ENCODE measurements around the gene NUDT1.

NUDT1 gene

DNA sequence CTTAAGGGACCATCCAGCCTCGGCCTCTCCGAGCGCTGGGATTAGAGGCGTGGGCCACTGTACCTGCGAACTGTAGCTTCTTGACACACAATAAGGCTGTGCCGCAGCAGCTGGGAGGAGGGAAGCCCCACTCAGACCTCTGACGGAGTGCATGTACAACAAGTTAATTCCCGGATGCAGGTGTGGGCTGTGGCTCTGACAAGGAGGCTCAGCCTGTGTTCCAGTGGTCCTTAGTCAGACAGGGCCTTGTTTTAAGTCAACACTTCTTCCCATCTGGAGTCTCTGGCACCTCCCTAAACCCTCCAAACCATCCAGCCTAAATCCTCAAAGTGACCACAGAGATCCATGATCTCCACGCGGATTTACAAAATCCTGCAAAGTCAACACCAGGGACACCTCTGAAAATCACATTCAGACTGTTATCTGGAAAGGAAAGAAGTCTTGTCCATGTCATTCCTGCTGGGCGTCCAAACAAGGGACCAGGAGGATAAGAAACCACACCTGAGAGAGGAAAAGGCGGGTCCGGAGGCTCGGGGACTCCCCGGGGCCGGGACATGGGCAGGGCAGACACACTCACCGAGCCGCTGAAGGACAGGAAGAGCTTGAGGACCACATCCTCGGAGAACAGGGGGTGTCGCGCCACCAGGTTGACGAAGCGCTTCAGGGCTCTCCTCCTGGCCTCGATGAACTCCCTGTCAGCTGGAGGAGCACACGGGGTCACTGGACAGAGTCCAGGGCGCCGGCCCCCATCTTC is 29.4 kb downstream of the NUDT1 start:
- DNase-seq: no peak

DNA sequence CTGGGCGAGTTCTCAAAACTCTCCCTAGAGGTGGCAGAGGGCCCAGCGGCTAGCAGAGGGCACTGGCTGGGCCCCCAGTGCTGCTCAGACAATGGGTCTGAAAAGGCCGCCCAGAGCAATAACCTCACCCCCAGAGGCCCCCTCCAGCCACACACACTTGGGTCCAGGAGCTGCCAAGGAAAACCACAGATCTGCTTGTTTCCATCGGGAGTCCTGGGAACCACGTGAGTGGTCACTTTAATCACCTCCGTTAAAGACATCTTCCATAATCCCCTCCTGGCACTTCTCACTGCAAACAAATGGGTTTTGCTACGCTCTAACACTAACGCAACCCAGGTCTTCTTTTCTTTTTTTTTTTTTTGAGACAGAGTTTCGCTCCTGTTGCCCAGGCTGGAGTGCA is 30.0 kb downstream of the NUDT1 start:
- no peak for DNase-seq

DNA sequence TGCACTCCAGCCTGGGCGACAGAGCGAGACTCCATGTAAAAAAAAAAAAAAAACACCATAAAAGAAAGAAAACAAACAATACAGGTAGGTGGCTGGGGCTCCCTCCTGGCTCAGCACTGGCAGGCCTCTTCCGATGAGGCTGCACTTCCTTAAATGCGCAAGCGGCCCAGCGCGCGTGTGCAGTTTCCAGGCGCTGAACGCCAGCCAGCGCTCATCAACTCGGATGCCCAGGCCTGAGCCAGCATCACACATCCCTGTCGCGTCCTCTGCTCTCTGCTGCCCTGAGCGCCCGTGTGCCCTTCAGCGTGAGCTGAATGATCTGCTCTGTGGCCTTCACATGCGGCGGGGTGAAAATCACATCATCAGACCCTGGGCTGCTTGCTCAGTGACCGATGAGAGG is 31.8 kb downstream of the NUDT1 start:
- DNase-seq: no peak

DNA sequence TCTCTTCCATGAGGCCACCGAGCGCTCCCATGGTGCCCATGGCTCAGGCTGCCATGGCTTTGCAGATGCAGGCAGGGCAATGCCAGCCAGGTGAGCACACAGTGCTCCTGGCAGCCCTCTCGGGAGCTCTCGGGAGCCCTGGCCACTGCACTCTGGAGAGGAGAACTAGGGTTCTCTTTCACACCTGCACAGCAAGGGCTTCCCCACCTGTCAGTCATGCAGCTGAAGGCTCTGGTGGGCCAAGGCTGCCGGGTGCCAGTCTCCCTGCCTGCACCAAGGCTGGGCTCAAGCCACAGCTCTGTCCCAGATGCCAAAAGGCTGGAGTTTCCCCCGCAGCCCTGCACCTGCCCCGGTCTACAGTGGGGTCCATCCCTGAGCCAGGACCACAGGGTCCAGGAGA is 32.6 kb downstream of the NUDT1 start:
- DNase-seq: no peak

DNA sequence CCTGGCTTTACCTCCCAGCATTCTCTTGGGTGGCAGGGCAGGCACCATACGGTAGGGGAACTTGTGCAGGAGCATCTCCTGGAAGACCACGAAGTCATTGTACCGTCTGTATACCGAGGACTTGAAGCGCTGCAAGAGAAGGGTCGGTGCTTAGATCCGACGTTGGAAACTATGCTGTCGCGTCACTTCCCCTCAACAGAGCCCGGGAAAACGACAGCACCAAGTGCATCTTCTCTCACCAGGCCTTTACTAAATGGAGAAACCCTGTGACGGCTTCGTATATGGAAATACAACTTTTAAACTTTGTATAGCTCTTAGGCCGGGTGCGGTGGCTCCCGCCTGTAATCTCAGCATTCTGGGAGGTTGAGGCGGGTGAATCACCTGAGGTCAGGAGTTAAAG is 33.1 kb downstream of the NUDT1 start:
- DNase-seq: no peak

DNA sequence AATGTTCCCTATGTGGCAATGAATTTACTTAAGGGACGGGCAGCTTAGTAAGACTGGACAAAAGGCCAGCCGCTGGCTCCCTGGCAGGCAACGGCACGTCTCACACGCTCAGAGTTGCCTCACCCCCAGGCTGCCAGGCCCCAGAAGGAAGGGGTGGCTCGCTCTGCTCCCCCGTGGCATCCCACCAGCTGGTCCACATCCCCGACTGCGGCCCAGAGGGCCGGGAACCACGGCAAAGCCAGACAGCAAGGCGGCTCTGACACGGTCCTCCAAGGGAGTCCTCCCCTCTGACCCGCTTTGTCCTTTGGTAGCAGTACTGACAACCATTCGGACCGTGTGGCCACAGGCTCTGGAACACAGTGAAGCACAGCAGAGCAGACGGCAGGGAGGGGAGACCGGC is 34.1 kb downstream of the NUDT1 start:
- no peak for DNase-seq

DNA sequence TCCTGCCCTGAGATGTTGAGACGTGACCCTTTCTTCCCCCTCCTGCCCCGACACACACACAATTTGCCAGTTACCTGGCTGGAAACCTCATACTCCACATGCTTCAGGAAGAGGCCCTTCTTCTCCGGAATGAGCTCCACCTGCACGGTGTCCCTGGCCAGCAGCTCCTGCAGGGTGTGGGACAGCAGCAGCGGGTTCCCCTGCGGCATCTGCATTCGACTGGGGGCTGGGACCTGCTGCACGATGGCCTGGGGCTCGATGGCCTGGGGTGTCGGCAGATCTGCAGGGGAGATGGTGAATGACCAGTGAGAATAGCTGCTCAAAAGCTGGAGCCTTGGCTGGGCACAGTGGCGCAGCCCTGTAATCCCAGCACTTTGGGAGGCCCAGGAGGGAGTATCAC is 36.0 kb downstream of the NUDT1 start:
- no peak for DNase-seq

DNA sequence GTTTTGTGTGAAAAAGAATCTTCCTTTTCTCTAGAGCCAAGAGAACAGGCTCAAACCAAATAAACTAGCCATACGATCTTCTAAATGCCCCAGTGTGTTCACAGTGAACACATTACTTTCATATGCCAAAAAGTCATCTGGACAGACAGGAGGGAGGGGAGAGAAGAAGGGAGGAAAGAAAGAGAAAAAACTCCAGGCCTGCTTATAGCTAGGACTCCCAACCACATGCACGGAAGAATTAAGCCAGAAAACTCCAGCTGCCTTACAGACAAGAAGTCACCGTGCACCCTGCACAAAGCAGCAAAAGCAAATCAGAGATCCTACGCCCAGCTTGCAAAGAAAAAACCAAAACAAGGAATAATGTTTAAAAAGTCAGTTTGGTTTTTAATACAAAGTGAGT is 37.9 kb downstream of the NUDT1 start:
- DNase-seq: no peak

DNA sequence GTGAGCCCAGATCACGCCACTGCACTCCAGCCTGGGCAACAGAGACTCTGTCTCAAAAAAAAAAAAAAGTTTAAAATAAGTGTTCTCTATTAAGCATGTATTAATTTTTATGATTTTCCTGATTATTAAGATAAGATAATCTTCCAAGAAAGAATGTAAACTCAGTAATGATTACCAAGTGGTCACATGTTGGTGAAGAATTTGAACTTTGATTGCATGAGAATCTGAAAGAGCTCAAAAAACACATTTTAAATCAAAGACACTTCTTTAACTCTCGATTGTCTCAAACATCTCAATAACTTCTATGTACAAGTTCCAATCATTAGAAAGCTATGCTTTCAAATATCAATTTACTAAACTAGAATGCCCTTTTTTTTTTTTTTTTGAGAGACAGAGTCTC is 38.4 kb downstream of the NUDT1 start:
- DNase-seq: no peak

DNA sequence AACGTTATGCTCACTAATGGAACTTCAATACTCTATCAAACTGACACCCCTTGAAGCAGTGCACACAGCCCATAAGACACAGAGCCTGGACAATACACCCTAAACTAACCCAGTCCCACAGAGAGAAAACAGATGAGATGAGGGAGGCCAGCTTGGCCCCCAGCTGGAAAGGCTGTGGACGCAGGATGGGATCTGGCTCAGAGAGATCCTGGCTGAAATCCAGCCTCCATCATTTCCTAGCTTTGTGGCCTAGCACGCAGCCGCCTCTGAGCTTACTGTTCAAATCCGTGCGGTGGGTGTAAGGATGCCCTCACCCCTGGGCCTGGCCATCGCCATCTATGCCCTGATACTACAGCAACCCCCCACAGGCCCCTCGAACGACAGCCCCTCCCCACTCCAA is 39.5 kb downstream of the NUDT1 start:
- DNase-seq: peak; percentile 41

DNA sequence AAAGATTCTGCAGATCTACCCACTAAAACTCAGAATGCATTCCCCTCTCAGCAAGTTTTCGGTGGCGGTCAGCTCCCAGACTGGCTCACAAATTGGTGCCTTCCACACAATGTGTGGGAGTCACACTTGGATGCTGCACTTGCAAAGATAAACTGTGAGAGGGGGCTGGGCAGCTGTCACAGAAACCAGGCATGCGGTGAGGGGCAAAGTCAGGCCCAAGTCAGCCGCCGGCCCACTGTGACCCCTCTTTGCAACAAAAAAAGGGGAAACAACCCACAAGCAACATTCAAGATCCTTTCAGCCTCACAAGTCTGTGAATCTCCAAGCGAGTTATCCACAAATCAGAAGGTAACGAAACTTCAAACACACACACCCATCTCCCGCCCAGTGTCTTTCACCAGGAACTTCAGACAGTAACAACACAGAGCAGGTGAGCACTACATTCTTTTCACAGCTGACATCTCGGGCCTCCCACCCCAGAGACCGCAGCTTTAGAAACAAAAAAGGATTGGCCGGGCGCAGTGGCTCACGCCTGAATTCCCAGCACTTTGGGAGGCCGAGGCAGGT is 40.2 kb downstream of the NUDT1 start:
- DNase-seq: no peak

DNA sequence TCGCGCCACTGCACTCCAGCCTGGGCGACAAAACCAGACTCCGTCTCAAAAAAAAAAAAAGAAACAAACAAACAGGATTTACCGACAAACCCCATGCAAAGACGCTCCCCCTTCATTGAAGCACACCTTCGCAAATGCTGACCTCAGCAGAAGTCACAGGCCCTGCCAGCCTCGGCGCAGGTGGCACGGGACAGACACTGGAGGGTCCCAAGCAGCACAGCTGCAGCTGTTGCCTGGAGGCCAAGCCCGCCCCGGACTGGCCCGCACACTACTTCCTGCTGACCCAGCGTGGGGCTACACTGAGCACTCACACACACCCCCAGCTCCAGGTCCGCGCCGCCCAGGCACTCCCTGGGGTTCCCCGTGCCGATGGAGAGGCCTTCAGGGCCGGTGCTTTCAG is 41.0 kb downstream of the NUDT1 start:
- no peak for DNase-seq

DNA sequence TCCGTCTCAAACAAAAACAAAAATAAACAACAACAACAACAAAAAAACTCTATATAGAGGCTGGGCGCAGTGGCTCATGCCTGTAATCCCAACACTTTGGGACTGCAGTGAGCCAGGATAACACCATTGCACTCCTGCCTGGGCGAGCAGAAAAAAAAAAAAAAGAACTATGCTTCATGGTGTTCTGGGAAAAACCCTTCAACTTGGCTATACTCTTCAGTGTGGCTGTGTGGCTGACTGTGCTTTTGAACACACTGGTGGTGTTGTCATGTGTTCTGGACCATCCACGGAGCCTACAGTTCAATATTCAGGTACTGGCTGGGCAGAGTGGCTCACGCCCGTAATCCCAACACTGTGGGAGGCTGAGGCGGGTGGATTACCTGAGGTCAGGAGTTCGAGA is 45.7 kb downstream of the NUDT1 start:
- DNase-seq: no peak

DNA sequence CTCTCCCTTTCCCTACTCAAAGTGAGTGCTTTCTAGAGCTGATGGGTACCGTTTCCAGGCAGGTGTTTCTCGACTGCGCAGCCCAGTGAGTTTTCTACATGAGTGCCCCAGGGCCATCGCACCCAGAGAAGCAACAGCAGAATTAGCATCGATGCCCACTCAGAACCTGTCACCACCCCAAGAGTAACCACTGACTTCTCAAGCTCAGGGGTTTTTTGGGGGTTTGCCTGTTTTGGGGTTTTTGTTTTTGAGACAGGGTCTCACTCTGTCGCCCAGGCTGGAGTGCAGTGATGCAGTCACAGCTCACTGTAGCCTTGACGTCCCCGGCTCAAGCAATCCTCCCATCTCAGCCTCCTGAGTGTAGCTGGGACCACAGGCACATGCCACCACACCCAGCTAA is 46.5 kb downstream of the NUDT1 start:
- DNase-seq: no peak

DNA sequence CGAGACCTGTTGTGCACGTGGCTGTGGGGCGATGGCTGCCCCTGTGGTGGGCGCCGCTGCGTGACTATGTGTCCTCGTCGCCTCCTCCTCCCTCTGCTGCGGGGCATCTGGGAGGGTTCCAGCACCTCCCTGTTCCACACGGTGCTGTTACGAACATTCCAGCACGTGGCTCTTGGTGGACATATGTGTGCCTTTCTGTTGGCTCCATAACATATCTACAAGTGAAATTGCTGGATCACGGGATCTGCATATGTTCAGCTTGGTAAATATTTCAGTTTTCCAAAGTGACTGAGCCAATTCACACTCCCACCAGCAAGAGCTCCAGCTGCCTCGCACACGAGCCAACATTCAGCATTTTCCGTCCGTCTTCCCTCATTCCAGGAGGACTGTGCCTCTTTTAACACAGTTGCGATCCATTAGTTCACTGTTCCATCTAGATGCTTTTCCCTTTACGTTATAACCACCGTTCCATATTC is 47.1 kb downstream of the NUDT1 start:
- peak; percentile 81 for DNase-seq

DNA sequence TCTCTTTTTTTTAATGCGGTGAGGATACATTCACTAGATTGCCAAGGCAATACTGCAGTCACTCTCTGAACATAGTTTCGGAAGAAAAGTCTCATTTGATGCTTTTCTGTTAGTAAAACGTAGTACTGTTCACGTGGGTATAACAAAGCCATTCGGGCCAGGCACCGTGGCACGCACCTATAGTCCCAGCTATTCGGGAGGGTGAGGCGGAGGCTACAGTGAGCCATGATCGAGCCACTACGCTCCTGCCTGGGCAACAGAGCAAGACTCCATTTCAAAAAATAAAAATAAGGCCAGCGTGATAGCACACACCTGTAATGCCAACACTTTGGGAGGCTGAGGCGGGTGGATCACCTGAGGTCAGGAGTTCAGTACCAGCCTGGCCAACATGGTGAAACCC is 47.6 kb downstream of the NUDT1 start:
- DNase-seq: no peak

DNA sequence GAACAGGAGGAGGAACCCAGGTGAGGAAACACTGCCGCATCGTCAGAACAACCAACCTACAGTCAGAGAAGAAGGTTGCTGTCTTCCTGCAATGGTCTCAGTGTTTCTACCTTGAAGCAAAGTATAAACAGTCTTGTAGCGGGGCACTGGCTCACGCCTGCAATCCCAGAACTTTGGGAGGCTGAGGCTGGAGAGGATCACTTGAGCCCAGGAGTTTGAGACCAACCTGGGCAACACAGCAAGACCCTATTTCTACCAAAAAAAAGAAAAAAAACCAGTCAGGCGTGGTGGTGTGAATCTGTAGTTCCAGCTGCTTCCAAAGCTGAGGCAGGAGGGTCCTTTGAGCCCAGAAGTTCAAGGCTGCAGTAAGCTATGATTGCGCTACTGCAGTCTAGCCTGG is 48.9 kb downstream of the NUDT1 start:
- DNase-seq: no peak

DNA sequence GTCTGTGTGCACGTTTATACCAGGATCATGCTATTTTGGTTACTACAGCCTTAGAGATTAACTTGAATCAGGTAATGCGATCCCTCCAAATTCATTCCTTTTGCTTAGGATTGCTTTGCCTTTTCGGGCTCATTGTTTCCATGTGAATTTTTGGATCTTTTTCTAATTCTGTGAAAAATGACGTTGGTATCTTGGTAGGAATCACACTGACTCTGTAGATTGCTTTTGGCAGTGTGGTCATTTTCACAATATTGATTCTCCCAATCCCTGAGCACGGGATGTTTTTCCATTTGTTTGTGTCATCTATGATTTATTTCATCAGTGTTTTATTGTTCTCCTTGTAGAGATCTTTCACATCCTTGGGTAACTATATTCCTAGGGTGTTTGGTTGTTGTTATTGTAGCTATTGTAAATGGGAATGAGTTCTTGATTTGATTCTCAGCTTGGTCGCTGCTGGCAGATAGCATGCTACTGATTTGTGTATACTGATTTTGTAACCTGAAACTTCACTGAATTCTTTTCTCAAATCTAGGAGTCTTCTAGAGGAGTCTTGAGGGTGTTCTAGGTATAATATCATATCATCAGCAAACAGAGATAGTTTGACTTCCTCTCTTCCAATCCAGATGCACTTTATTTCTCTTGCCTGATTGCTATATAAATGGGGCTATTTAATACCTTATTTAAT is 54.1 kb downstream of the NUDT1 start:
- no peak for DNase-seq

DNA sequence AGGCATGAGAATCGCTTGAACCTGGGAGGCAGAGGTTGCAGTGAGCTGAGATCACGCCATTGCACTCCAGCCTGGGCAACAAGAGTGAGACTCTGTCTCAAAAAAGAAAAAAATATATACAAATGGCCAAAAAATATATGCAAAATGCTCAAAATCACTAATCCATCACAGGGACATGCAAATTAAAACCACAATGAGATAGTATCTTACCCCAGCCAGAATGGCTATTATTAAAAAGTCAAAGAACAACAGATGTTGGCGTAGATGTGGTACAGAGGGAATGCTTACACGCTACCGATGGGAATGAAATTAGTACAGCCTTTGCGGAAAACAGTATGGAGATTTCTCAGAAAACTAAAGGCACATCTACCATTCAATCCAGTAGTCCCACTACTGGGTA is 54.8 kb downstream of the NUDT1 start:
- DNase-seq: no peak

DNA sequence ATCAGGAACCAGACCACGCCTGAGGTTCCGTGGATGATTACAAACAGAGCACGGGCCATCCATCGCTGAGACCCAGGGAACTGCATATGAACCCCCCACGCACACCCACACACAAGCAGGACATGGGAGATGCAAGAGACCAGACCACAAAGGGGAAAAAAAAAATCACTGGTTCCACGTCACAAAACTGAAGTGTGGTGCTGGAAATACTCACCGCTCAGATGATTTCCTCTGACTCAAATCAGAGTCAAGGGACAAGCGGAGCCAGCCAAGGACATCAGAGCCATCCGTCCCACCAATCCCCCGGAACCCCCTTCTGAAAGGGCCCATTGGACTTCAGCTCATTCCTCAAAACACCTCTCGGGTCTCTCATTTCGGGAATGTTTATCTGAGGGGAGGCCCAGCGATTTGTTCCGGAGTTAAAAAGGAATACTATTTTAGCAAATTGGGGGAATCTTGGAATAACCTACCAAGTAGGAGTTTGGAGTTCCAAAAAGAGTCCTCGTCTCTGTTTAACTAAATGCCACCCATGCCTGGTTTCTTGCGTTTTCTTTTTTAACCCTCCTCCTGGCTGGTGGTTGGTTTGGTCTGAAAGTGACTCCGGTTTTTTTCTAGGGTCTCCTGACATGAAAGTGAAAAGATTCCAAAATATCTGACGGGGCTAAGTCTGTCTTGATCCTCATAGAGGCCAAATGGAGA is 57.3 kb downstream of the NUDT1 start:
- DNase-seq: no peak

DNA sequence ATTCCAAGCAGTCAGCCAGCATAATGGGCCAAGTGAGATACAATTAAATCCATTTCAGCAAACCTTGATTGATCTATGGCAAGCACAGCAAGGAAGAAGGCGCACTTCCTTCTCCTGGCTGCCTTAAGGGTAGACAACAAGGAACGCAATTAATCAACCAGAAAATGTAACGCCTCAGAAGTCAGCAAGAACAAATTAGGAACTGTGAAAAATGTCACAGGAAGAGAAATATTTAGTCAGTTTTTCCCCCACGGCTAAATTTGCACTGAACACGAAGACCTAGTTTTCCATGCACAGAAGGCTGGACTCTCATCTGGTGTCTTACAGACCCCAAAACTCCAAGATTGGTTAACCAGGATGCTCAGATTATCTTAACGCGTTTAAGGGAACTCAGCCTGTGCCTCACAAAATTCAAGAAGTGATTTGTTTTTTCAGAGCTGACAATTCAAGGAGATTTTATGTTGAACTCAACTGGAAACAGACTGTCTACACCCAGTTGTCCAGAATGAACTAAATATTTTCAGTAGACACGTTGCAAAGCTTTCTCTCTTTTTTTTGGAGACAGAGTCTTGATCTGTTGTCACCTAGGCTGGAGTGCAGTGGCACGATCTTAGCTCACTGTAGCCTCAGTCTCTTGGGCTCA is 58.0 kb downstream of the NUDT1 start:
- no peak for DNase-seq

All from NCI-H1694 (cell line).